GM21390 (cell line): ENCODE measurements around the gene MACROD1.

Experiments used
- ATAC-seq: cut with Tn5 transposase; IDR thresholded peaks from one replicate; pipeline ENCODE4 v1.9.1; 2021; ENCODE audit not compliant: unreplicated experiment

The MACROD1 gene

GRCh38 chr11:64152841-64153691, 12.8 kb downstream of the MACROD1 start:
- ATAC-seq: peak; percentile 60

- ATAC-seq: no peak
Measured at GRCh38 chr11:64151337-64151736, 14.6 kb downstream of the MACROD1 start.

GRCh38 chr11:64150481-64151239, 15.3 kb downstream of the MACROD1 start:
- ATAC-seq: no peak

GRCh38 chr11:64150051-64150450, 15.9 kb downstream of the MACROD1 start:
- ATAC-seq: no peak

- ATAC-seq: no peak
Measured at GRCh38 chr11:64148917-64149617, 16.8 kb downstream of the MACROD1 start.

- ATAC-seq: no peak
Measured at GRCh38 chr11:64148226-64148916, 17.5 kb downstream of the MACROD1 start.

- no peak for ATAC-seq
Measured at GRCh38 chr11:64146036-64146955, 19.6 kb downstream of the MACROD1 start.

- ATAC-seq: no peak
Measured at GRCh38 chr11:64144587-64145472, 21.1 kb downstream of the MACROD1 start.

- ATAC-seq: no peak
Measured at GRCh38 chr11:64141081-64141783, 24.7 kb downstream of the MACROD1 start.

GRCh38 chr11:64140082-64140481, 25.8 kb downstream of the MACROD1 start:
- no peak for ATAC-seq

GRCh38 chr11:64139049-64139448, 26.9 kb downstream of the MACROD1 start:
- no peak for ATAC-seq

- ATAC-seq: no peak
Measured at GRCh38 chr11:64138398-64138797, 27.5 kb downstream of the MACROD1 start.

GRCh38 chr11:64136765-64137441, 29.0 kb downstream of the MACROD1 start:
- ATAC-seq: no peak

- ATAC-seq: no peak
Measured at GRCh38 chr11:64135711-64136110, 30.2 kb downstream of the MACROD1 start.

- no peak for ATAC-seq
Measured at GRCh38 chr11:64134963-64135362, 30.9 kb downstream of the MACROD1 start.

- ATAC-seq: no peak
Measured at GRCh38 chr11:64132982-64133705, 32.8 kb downstream of the MACROD1 start.

- no peak for ATAC-seq
Measured at GRCh38 chr11:64132191-64132771, 33.6 kb downstream of the MACROD1 start.
